ENCODE results near the gene GSE1.

Gene GSE1

GRCh38 chr16:85662482-85662812 is 49.3 kb downstream of the GSE1 start:
- no peak for DNase-seq (ENCODE audit: low read depth)

- no peak for DNase-seq (ENCODE audit: low read depth)
Measured at GRCh38 chr16:85662976-85663830, 50.1 kb downstream of the GSE1 start.

- no peak for DNase-seq (ENCODE audit: low read depth)
Measured at GRCh38 chr16:85663891-85664321, 50.8 kb downstream of the GSE1 start.

DNA sequence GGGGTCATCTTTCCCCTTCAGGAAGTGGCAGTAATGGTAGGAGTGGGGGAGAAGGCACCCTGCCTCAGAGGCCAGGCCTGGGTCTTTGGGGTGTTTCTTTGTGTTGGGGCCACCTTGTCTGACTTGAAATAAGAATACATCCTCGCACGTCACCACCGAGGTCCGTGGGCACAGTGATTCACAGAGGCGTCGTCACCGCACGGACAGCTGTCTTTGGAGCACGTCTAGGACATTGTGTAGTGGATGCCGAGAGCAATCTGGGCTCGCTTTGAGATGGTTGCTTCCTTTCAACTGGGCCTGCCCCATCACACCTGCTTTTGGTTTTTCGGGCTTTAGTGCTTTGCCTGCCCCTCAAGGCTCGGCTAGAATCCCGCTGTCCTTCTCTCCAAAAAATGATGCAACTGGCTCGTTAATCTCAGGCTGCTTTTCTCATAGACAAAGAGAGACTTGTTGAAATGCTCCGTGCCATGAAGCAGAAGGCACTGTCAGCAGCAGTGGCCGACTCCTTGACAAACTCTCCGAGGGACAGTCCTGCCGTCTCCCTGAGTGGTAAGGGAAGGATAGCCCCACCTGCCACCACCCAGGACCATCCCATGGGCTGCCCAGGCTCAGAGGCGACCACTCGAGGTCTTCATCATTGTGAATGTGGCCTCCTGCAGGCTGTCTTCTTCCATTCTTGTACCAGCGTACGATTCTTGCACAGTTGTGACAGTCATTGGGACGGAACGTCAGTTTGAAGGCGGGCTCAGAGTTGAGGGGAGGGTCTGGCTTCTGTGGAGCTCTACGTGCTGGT is 51.7 kb downstream of the GSE1 start:
- no peak for DNase-seq (ENCODE audit: low read depth)

DNA sequence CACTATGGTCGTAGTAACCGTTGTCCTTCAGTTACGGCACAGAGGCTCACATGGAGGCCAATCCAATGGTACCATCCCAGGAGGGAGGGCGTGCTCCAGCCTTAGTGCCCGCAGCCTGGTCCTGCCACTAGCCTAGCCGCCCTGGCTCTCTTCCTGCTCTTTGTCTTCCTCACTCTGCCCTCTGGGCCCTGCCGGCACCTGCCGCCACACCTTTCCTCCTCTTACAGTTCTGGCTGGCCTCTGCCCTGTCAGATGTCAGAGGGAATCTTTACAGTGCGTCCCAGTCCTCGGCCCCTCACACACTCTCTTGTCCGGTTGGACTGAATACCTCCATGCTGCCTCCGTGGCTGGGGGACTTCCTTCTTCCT is 52.2 kb downstream of the GSE1 start:
- DNase-seq (ENCODE audit: low read depth), result no peak

DNA sequence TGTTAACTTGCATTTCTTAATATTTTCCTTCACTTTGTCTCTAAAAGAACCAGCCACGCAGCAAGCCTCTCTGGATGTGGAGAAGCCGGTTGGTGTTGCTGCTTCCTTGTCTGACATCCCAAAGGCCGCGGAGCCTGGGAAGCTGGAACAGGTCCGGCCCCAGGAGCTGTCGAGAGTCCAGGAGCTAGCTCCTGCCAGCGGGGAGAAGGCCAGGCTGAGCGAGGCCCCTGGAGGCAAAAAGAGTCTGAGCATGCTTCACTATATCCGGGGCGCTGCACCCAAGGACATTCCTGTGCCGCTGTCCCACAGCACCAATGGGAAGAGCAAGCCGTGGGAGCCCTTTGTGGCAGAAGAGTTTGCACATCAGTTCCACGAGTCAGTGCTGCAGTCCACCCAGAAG is 52.8 kb downstream of the GSE1 start:
- DNase-seq (ENCODE audit: low read depth), result no peak

DNA sequence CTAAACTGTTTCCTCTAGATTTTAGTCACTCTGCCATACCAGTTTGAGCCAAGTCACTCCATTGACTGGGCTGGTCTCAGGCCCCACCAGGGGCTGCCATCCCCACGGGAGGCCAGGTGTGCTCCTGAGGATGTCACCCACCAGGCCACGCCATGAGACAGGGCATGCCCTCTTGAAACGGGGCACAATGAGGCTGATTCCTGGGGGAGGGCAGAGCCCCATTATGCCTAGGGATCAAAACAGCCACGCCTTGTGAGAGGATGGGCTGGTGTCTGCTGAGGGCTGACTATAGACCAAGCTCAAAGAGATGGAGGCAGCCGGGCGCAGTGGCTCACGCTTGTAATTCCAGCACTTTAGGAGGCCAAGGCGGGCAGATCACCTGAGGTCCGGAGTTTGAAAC is 54.1 kb downstream of the GSE1 start:
- DNase-seq (ENCODE audit: low read depth), result no peak

DNA sequence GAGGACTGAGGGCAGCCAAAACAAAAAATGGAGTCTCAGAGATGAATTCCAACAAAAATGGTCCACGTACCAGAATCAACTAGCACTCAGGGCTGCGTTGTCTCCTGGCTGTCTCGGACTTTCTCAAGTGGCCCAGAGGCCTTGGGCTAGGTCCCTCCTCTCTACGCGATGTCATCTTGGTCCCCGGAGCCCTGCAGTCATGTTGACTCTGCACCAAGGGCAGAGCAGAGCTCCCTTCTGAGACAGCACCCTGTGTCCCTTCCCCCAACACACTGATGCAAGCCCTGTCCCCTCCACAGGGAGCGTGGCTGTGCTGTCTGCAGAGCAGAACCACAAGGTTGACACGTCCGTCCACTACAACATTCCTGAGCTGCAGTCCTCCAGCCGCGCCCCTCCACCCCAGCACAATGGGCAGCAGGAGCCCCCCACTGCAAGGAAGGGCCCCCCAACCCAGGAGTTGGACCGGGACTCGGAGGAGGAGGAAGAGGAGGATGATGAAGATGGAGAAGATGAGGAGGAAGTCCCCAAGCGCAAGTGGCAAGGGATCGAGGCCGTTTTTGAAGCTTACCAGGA is 54.8 kb downstream of the GSE1 start:
- DNase-seq (ENCODE audit: low read depth), result no peak

DNA sequence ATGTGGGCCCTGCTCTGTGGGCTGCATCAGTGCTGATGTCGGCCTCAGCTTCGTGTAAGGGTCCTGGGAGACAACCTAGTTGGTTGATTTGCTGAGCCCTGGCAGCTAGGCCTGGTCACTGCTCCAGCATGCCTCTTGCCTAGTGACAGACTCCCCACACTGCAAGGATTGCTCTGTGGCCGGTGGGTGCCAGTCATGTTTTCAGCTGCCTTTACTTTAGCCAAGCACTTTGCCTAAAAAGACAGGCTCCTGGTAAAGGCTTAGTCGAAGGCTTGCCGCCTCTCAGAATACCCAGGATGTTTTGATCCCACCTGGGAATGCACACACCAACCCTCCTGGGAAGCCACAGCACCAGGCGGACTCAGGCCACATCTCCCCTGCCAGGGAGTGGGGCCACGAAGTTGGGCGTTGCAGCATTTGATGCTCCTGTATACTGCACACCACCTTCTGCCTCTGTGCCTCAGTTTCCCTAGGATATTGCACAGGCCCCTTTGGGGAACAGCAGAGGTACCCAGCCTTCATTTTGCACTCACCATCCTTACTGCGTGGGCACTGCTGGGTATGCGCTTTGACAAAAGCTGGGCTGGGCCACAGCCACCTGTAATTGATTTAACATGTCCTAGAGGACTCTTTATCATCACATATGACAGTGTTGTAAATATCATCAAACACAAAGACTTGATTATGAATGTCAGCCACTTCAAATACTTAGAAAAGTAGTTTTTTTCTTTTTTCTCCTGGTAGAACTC is 55.7 kb downstream of the GSE1 start:
- no peak for DNase-seq (ENCODE audit: low read depth)

GRCh38 chr16:85670840-85671239 is 57.7 kb downstream of the GSE1 start:
- no peak for DNase-seq (ENCODE audit: low read depth)

GRCh38 chr16:85673529-85674417 is 60.7 kb downstream of the GSE1 start:
- DNase-seq (ENCODE audit: low read depth), result no peak

- no peak for DNase-seq (ENCODE audit: low read depth)
Measured at GRCh38 chr16:85674418-85674755, 61.3 kb downstream of the GSE1 start.

GRCh38 chr16:85674828-85675227 is 61.7 kb downstream of the GSE1 start:
- no peak for DNase-seq (ENCODE audit: low read depth)

DNA sequence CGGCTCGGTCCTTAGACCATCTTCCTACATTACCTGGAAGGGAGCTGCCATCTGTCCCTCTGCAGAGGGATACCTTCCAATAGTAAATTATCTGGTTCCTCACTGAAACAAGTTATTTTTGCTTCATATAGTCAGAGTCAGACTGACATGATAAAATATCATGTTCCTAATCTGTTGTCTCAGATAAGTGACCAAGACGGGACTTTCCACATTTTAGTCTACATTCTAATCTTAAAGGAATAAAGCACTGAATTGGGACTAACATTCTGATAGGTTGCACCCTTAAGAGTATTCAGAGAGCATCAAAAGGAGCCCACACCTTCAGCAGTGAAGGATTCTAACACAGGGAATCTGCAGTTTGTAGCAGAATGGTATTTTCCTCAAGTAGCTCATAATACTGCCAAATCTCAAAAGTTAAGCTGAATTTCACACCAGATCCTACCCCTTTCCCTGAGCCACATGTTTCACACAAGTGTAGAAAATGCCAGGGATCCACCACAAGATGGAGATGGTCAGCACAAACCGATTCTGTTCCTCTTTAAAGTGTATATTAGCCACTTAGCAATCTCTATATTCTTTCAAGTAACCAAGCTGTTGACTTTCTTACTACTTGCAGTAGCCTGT is 62.2 kb downstream of the GSE1 start:
- no peak for DNase-seq (ENCODE audit: low read depth)

GRCh38 chr16:85676466-85676865 is 63.3 kb downstream of the GSE1 start:
- DNase-seq (ENCODE audit: low read depth), result no peak

DNA sequence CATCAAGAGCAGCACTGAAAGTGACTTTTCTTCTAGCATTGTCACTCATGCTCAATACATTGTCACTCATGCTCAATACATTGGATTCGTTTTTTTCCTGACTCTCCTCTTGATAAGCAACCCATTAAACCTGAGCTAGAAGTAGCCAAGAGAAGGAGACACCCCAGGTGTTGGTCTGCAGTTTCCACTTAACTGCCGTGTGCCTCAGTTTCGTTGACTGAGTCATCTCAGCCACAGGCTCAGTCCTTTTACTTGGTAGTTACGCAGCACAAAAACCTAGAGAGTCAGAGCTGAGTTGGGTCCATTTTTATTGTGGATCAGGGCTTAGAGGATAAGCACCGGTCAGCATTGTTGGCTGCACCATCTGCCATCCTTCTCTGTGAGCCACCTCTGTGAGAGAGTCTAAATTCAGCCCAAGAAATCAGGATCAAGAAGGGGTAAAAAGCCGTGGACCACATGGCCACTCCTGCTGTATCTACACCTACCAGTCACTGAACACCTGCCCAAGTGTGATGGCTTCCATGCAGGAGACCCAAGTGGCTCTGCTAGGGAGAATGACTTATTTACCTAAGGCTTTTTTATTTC is 64.4 kb downstream of the GSE1 start:
- no peak for DNase-seq (ENCODE audit: low read depth)

- no peak for DNase-seq (ENCODE audit: low read depth)
Measured at GRCh38 chr16:85678016-85678415, 64.9 kb downstream of the GSE1 start.

DNA sequence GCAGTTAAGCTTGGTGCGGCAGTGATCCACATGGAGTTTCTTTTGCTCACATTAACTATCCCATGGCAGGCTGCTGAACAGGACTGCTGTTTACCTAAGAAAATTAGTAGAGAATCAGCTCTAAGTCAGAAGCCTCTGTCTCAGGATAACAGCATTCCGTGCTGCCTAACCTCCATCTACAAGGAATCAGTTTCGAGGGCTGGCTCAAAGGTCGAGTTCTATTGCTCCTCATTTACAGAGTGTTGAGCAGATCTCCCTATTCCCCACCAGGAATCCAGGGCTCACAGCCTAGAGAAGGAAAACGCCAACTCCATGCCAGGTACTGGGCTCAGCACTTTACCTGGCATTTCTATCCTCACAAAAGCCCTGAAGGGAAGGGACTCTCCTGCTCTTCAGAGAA is 65.7 kb downstream of the GSE1 start:
- DNase-seq (ENCODE audit: low read depth), result no peak

DNA sequence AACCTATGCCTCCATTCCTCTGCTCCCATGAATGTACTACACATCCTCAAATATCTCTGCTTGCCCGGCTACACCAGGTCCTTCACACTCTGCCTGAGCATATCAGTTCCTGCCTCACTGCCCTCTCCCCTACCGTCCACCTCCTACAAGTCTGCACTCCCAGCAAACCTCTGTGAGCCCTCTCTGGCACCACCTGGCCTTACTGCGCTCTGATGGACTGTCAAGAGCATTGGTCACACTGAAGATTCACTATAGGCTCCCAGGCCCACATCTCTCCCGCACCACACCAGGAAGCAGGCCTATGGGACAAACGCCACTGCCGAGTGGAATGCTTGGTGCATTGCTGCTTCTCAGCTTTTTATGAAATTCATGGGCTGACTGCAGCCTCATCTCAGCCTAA is 66.7 kb downstream of the GSE1 start:
- DNase-seq (ENCODE audit: low read depth), result no peak

- no peak for DNase-seq (ENCODE audit: low read depth)
Measured at GRCh38 chr16:85680352-85680944, 67.3 kb downstream of the GSE1 start.

Data from stromal cell of bone marrow (primary cell).